Measurements from ENCODE around the gene KDM2A.

The KDM2A gene

DNA sequence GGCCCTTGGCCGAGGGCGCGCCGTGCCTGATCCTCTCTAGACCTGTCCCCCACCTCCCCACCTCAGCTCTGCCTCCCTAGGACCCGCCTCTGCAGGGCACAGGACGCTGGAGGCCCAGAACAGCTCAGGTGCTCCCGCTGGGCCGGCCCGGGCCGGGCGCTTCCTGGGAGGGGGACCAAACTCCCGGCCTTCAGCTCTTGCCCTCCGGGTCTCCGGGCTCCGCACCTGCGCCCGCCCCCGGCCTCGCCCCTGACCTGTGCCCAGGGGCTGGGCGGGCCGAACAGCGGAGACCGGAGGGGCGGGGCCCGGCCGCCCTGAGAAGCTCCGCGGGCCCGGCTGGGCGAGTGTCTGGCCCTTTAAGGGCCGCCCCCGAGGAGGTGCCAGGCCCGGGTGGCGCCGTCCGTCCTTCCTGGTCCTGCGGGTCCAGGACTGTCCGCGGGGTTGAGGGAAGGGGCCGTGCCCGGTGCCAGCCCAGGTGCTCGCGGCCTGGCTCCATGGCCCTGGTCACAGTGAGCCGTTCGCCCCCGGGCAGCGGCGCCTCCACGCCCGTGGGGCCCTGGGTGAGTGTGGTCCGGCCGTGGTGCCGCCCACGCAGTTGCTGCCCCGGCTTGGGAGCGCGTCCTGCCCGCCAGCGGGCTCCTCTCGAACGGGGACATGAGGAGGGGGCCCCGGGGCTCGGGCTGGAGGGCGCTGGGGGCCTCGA is 184.2 kb downstream of the KDM2A start, which contains the start of gene SSH3:
Gene SSH3, plus strand, starts transcription at position 399 of the 703 bp plus-strand sequence. Its CDS starts 96 bp downstream, at position 495.
- TF ChIP-seq, protein P1, sequence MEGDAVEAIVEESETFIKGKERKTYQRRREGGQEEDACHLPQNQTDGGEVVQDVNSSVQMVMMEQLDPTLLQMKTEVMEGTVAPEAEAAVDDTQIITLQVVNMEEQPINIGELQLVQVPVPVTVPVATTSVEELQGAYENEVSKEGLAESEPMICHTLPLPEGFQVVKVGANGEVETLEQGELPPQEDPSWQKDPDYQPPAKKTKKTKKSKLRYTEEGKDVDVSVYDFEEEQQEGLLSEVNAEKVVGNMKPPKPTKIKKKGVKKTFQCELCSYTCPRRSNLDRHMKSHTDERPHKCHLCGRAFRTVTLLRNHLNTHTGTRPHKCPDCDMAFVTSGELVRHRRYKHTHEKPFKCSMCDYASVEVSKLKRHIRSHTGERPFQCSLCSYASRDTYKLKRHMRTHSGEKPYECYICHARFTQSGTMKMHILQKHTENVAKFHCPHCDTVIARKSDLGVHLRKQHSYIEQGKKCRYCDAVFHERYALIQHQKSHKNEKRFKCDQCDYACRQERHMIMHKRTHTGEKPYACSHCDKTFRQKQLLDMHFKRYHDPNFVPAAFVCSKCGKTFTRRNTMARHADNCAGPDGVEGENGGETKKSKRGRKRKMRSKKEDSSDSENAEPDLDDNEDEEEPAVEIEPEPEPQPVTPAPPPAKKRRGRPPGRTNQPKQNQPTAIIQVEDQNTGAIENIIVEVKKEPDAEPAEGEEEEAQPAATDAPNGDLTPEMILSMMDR (IDR thresholded peaks at IDR 0.05), result no peak

DNA sequence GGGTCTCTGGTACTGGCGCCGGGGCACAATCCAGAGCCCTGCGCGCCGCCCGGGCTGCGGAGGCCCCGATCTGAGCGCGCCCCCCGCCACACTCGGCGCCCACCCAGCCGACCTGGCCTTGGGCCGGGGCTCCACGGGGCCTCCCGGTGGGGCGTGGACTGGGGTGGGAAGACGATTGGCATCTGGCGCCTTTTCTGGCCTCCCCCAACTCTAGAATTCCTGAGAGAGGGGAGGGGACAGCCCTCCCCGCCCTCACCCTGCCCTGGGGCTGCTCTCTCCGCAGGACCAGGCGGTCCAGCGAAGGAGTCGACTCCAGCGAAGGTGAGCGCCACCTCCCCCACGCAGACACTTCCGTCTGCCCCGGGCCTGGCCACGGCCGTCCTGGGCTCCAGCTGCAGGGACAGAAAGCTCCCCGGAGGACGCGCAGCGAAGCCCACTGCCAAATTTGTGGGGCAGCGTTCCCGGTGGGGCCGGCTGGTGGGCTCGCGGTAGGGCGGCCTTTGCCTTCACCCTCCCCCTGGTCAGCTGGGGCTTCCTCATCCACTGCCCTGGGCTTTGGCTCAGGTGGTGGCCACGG is 184.9 kb downstream of the KDM2A start:
- TF ChIP-seq, protein P1 (IDR thresholded peaks at IDR 0.05), result no peak

DNA sequence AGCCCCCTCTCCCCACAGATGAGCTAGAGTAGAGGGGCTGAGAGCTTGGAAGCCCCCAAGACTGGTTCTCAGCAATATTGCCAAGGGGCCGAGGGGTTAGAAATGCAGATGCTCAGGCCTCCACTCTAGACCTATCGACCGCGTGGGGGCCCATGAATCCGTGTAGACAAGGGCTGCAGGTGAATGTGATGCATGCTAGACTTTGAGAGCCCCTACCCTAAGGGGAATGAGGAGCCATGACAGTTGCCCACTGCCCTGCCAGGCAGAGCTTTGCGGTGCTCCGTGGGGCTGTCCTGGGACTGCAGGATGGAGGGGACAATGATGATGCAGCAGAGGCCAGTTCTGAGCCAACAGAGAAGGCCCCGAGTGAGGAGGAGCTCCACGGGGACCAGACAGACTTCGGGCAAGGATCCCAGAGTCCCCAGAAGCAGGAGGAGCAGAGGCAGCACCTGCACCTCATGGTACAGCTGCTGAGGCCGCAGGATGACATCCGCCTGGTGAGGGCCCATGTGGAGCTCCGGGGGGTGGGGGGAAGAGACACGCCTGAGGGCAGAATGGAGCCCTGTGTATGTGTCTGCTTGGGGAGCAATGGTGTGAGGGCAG is 185.5 kb downstream of the KDM2A start:
- TF ChIP-seq, protein P1 (IDR thresholded peaks at IDR 0.05), result no peak

DNA sequence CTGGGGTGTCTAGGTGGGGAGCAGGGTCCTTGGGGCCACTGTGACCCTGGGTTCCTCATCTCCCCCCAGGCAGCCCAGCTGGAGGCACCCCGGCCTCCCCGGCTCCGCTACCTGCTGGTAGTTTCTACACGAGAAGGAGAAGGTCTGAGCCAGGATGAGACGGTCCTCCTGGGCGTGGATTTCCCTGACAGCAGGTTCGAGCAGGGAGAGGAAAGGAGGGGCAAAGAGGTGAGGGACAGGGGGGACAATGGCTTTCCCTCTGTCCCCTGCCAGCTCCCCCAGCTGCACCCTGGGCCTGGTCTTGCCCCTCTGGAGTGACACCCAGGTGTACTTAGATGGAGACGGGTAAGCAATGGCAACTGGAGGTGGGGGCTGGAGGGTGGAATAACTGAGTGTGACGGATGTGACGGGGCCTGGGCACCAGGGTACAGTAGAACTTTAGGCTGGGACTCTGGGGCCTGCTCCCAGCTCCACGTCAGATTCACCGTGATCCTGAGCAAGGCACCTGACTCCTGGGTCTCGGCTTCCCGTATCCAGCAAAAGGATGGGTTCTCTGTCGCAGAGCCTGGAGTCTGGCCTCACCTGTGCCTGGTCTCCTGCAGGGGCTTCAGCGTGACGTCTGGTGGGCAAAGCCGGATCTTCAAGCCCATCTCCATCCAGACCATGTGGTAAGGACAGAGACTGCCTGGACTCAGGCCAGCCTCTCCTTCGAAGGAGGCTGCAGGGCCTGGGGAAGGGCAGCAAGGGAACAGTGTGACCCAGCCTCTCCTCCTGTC is 187.9 kb downstream of the KDM2A start:
- TF ChIP-seq, protein P1 (IDR thresholded peaks at IDR 0.05), result no peak

DNA sequence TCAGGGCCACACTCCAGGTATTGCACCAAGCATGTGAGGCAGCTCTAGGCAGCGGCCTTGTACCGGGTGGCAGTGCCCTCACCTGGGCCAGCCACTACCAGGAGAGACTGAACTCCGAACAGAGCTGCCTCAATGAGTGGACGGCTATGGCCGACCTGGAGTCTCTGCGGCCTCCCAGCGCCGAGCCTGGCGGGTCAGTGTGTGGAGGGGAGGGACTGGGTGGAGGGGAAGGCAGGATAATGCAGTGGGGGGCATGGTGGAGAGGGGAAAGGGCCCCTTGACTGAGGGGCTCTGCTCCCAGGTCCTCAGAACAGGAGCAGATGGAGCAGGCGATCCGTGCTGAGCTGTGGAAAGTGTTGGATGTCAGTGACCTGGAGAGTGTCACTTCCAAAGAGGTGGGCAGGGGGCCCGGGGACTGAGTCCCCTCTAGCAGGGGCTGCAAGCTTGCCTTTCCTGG is 188.5 kb downstream of the KDM2A start:
- TF ChIP-seq, protein P1 (IDR thresholded peaks at IDR 0.05), result no peak

Data from LNCAP (cell line).